Common myeloid progenitor, CD34-positive (primary cell): ENCODE results near the gene CKS2.

ENCODE experiments used
- CTCF ChIA-PET: fragments of 350-600 bp; sonication (Branson Sonifier 250); formaldehyde crosslinking; loops from one replicate; lab custom pipeline; 2021; ENCODE audit warnings: antibody characterized with exemption; lab: Charles Lee
- POLR2A ChIA-PET: fragments of 350-600 bp; sonication (Branson Sonifier 250); formaldehyde crosslinking; loops from one replicate; lab custom pipeline; 2021; ENCODE audit warnings: antibody characterized with exemption; lab: Charles Lee
- DNase-seq, 3 donors: peaks; one replicate each; pipeline versions ENCODE4 v3.0.0 to v3.0.0-alpha.2; 2013
- H3K27ac ChIP-seq, 2 experiments: 1 replicate in 1 of 2; 2 replicates in 1 of 2; pipeline ENCODE4 v1.7.0; 2013; ENCODE audit warnings: inconsistent platforms in 2 of 2, low read length in 2 of 2, mild to moderate bottlenecking in 2 of 2, low read depth in 1 of 2, moderate library complexity in 1 of 2; ENCODE audit not compliant: severe bottlenecking in 2 of 2, insufficient read depth in 1 of 2, poor library complexity in 1 of 2
- H3K27me3 ChIP-seq, 5 experiments: replicated peaks in 2 of 5; 1 replicate in 3 of 5; 2 replicates in 2 of 5; pipeline versions ENCODE4 v1.6.1 to v1.7.0; 2013; ENCODE audit warnings: low read length in 4 of 5, mild to moderate bottlenecking in 2 of 5, moderate library complexity in 2 of 5, inconsistent platforms in 1 of 5; ENCODE audit not compliant: insufficient read depth in 5 of 5, control insufficient read depth in 4 of 5
- H3K36me3 ChIP-seq, 4 experiments: 1 replicate in 2 of 4; 2 replicates in 2 of 4; pipeline versions ENCODE4 v1.6.1 to v1.7.0; 2013; ENCODE audit warnings: low read length in 3 of 4, control low read depth in 1 of 4, mild to moderate bottlenecking in 1 of 4; ENCODE audit not compliant: control insufficient read depth in 4 of 4, insufficient read depth in 4 of 4
- H3K4me1 ChIP-seq, 4 experiments: 1 replicate in 3 of 4; 2 replicates in 1 of 4; pipeline versions ENCODE4 v1.6.1 to v1.7.1; 2013; ENCODE audit warnings: low read length in 3 of 4, mild to moderate bottlenecking in 3 of 4, control low read depth in 1 of 4, inconsistent platforms in 1 of 4, moderate library complexity in 1 of 4; ENCODE audit not compliant: control insufficient read depth in 4 of 4, insufficient read depth in 4 of 4; ENCODE audit errors: control extremely low read depth in 1 of 4
- H3K4me3 ChIP-seq, 7 experiments: 1 replicate in 4 of 7; 2 replicates in 3 of 7; pipeline versions ENCODE4 v1.5.1 to v1.7.0; 2013; ENCODE audit warnings: mild to moderate bottlenecking in 7 of 7, low read length in 6 of 7, moderate library complexity in 6 of 7, inconsistent platforms in 2 of 7, low read depth in 2 of 7, control low read depth in 1 of 7; ENCODE audit not compliant: insufficient read depth in 4 of 7, control insufficient read depth in 1 of 7; ENCODE audit errors: extremely low read depth in 1 of 7
- H3K9me3 ChIP-seq, 5 experiments: 1 replicate in 4 of 5; 2 replicates in 1 of 5; pipeline versions ENCODE4 v1.6.1 to v1.7.1; 2013; ENCODE audit warnings: low read length in 4 of 5, mild to moderate bottlenecking in 2 of 5, inconsistent platforms in 1 of 5, low read depth in 1 of 5, moderate library complexity in 1 of 5; ENCODE audit not compliant: control insufficient read depth in 4 of 5, insufficient read depth in 2 of 5; ENCODE audit errors: control extremely low read depth in 1 of 5
- WGBS: methylation state at CpG from one replicate; pipeline ENCODE4 v1.1.5; 2013; ENCODE audit not compliant: insufficient coverage; 5-methylcytosine and 5-hydroxymethylcytosine counted together

CKS2 gene

DNA sequence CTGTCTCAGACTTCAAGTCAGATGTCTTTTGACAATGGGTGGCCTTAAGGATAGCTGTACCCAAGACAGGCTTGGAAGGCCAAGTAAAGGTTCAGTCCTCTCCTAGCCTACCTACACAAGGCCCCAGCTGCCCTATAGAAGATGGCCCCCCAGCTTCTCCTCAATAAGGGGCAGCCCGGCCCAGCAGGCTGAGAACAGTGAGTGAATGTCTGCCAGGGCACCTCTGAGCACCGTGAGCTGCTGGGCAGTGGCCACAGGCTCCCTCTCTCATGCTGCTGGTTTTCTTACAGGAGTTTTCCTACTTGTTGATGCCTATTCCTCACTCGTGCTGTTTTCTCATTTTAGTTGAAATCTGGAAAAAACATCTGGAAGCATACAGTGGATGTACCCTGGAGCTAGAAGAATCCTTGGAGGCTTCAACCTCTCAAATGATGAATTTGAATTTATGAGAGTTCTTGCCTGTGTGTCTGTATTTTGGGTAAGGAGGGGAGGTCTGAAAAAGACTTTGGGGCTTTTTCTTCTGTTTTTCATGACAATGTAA is 47.5 kb downstream of the CKS2 start:
- Histone ChIP-seq H3K27ac (peak overlapping the region; percentile 40 to 50), H3K27me3 (no peaks in the 10 kb centered on the region)
- CTCF ChIA-PET: interaction anchor here (1.0 to 2.1 kb wide), 6 partner anchors 8 to 65 kb away, joined by 3 to 22 read pairs (median 4); no protein-coding TSS in a partner anchor

DNA sequence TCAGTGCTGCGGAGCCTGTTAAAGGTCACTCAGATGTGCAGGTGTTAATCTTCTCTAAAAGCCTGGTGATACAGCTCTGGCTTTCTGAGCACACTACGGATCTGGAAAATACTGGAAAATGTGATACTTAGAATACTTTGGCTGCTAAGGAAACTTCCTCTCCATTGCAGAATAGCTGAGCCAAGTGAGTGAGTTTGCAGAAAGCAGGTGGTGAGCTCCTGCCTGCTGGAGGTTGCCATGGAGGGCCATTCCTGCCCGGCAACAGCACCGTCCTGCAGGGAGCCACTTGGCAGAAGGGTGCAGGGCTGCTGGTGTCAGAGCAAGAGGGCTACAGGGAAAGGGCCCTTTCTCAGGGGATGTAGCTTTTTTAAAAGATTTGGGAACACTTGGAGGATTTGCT is 48.0 kb downstream of the CKS2 start:
- H3K9me3 ChIP-seq: no peaks in the 10 kb centered on the region
- CTCF ChIA-PET: interaction anchor here (2.1 kb wide), 1 partner anchor 15 kb away, joined by 22 read pairs; no protein-coding TSS in a partner anchor

More for the DNA sequence above, 47.5 kb downstream of the CKS2 start:
- POLR2A ChIA-PET: interaction anchor here (1.3 kb wide), 1 partner anchor 9 kb away, joined by 3 read pairs; no protein-coding TSS in a partner anchor
- Histone ChIP-seq H3K36me3 (peaks cover 25 to 89% (median 60%) of the 10 kb centered on the region in 4 experiments), H3K4me1 (peaks cover 3 to 31% (median 17%) of the 10 kb centered on the region in 4 experiments), H3K9me3 (no peaks in the 10 kb centered on the region), H3K4me3 (no peak overlapping the region)
- no peak for DNase-seq
- WGBS: 100% methylated on average over 2 of the region's 3 CpGs

DNA sequence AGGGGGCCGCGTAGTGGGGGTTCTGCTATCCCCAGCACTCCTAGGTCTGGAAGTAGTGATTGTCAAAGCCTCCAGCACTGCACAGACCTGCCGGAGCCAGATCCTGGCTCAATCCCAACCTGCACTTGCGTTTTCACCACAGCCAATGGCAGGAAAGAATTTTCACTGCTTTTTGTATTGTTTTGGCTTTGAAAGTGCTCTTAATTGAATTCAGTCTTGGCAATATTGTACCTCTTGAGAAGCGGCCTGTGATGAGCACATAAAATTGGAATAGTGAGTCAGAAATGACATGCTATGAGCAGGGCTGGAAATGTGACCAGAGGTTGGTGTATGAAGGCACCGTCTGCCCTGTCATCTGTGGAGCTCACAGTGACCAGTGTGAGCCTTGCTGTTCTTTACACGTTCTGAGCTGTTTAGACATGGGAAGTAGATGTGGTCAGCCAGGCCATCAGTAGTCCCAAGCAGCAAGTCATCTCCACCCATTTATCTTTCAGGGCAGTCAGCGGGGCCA is 48.8 kb downstream of the CKS2 start:
- ChIA-PET CTCF (interaction anchor here (0.7 to 1.6 kb wide), 4 partner anchors 16 to 130 kb away, joined by 3 to 5 read pairs (median 4); no protein-coding TSS in a partner anchor), POLR2A (interaction anchor here (1.1 kb wide), 1 partner anchor 16 kb away, joined by 4 read pairs; no protein-coding TSS in a partner anchor)
- Histone ChIP-seq H3K36me3 (peaks cover 23 to 76% (median 51%) of the 10 kb centered on the region in 4 experiments), H3K27ac (peak overlapping the region; percentile 9 to 27), H3K4me3 (peak overlapping the region in 1 of 7 experiments; percentile 10), H3K4me1 (peaks cover 3 to 31% (median 17%) of the 10 kb centered on the region in 4 experiments), H3K9me3 (no peaks in the 10 kb centered on the region), H3K27me3 (no peaks in the 10 kb centered on the region)
- 85% methylated on average over 6 of the region's 8 CpGs for WGBS
- DNase-seq: no peak

More for the DNA sequence above, 48.0 kb downstream of the CKS2 start:
- no peak overlapping the region for H3K4me3 ChIP-seq
- H3K27me3 ChIP-seq: no peaks in the 10 kb centered on the region
- peaks cover 25 to 84% (median 58%) of the 10 kb centered on the region in 4 experiments for H3K36me3 ChIP-seq
- H3K4me1 ChIP-seq: peaks cover 3 to 31% (median 17%) of the 10 kb centered on the region in 4 experiments
- POLR2A ChIA-PET: interaction anchor here (1.3 kb wide), 1 partner anchor 10 kb away, joined by 3 read pairs; no protein-coding TSS in a partner anchor
- WGBS: 32% methylated on average over 4 of the region's 4 CpGs
- DNase-seq: peak; percentile 57 to 89 (median 84)
- peak overlapping the region; percentile 40 to 50 for H3K27ac ChIP-seq

DNA sequence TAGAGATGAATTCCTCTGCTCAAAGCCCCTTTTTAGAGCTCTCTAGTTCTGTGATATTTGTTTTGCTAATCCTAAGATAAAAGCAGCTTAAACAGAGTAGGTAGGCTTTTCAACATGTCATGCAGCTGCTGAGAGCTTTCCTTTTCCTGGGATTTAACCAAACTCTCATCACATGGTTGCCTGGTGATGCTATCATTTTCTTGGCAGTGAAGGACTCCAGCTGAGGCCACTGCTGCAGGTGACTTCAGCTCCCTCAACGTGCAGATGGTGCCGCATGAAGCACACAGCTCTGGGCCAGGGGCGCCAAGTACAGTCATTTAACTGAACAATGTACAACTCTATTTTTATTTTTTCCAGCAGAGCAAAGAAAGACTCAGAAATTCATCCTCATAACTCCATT is 49.5 kb downstream of the CKS2 start:
- Histone ChIP-seq H3K9me3 (no peaks in the 10 kb centered on the region), H3K4me1 (peaks cover 3 to 31% (median 17%) of the 10 kb centered on the region in 4 experiments), H3K4me3 (no peak overlapping the region), H3K36me3 (peaks cover 20 to 69% (median 48%) of the 10 kb centered on the region in 4 experiments), H3K27ac (no peak overlapping the region), H3K27me3 (no peaks in the 10 kb centered on the region)
- ChIA-PET POLR2A (interaction anchor here (1.1 kb wide), 1 partner anchor 15 kb away, joined by 4 read pairs; no protein-coding TSS in a partner anchor), CTCF (interaction anchor here (0.7 to 1.6 kb wide), 5 partner anchors 15 to 129 kb away, joined by 3 to 5 read pairs (median 3); no protein-coding TSS in a partner anchor)
- WGBS: 73% methylated on average over 2 of the region's 3 CpGs
- no peak for DNase-seq

DNA sequence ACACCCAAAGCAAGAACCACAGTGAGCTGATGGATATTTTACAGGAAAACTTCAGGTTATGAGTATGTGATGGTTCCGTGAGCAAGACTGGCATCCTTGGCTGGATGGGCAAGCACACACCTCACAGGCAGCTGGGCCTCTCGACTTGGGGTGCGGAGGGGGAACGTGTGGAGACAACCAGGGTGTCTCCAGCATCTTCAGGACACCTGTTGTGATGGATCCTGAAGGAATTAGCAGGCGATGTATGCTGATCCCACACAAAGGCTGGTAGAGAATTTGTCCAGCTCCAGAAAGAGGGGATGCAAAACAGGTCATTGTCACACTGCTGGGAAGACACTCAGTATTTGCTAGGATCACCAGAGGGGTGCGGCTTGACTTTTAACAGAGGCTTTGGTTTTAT is 50.0 kb downstream of the CKS2 start:
- POLR2A ChIA-PET: no interaction called here

DNA sequence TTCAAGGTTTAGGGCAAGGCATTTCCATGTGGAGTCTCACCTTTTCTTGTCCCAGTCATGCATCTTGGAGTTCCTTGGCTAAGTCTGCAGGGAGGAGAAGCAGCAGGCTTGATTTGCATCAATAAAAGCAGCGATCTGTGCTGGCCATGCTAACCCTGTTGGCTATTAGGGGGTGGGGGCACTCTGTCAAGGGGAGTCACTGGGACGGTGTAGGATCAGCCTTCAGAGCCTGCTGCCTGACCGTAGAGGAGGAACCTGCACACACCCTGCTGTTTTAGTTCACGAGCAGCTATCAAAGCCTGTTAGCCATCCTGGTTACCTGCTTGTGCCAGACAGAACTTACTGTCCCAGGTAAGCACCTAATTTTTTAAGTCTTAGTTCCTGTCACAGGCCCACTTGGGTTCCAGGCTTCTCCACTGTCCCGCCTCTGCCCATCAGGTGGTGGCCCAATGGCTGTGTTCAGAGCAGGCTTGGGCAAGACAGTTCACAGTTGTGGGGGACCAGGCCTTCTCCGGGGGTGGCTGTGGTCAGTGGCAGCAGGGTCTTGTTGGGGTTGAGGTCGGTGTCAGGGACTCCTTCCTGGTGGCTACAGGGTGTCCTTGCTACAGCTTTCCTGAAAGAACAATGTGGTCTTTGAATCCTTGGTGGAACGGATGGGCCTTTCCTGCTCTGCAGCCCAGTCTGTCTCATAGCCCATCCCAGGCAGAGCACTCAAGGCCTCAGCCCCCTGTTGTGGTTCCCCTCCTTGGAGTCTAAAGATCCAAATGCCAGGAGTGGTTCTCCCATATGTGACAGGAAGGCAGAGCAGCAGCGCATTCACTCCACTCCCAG is 51.0 kb downstream of the CKS2 start:
- Histone ChIP-seq H3K9me3 (no peaks in the 10 kb centered on the region), H3K4me1 (peaks cover 3 to 31% (median 17%) of the 10 kb centered on the region in 4 experiments), H3K27ac (no peak overlapping the region), H3K27me3 (no peaks in the 10 kb centered on the region), H3K36me3 (peaks cover 20 to 54% (median 38%) of the 10 kb centered on the region in 4 experiments), H3K4me3 (no peak overlapping the region)
- ChIA-PET POLR2A (no interaction called here), CTCF (interaction anchor here (1.6 kb wide), 1 partner anchor 13 kb away, joined by 3 read pairs; no protein-coding TSS in a partner anchor)
- WGBS: 100% methylated on average over 8 of the region's 9 CpGs
- DNase-seq: no peak

More for the DNA sequence above, 50.0 kb downstream of the CKS2 start:
- Histone ChIP-seq H3K9me3 (no peaks in the 10 kb centered on the region), H3K4me3 (no peak overlapping the region), H3K27me3 (no peaks in the 10 kb centered on the region), H3K36me3 (peaks cover 20 to 64% (median 45%) of the 10 kb centered on the region in 4 experiments), H3K4me1 (peaks cover 3 to 31% (median 17%) of the 10 kb centered on the region in 4 experiments), H3K27ac (no peak overlapping the region)
- WGBS: 96% methylated on average over 6 of the region's 6 CpGs
- no peak for DNase-seq
- CTCF ChIA-PET: interaction anchor here (0.8 to 1.6 kb wide), 4 partner anchors 16 to 128 kb away, joined by 3 to 5 read pairs (median 4); no protein-coding TSS in a partner anchor
